ENCODE data around the gene POC1A.

The POC1A gene

DNA sequence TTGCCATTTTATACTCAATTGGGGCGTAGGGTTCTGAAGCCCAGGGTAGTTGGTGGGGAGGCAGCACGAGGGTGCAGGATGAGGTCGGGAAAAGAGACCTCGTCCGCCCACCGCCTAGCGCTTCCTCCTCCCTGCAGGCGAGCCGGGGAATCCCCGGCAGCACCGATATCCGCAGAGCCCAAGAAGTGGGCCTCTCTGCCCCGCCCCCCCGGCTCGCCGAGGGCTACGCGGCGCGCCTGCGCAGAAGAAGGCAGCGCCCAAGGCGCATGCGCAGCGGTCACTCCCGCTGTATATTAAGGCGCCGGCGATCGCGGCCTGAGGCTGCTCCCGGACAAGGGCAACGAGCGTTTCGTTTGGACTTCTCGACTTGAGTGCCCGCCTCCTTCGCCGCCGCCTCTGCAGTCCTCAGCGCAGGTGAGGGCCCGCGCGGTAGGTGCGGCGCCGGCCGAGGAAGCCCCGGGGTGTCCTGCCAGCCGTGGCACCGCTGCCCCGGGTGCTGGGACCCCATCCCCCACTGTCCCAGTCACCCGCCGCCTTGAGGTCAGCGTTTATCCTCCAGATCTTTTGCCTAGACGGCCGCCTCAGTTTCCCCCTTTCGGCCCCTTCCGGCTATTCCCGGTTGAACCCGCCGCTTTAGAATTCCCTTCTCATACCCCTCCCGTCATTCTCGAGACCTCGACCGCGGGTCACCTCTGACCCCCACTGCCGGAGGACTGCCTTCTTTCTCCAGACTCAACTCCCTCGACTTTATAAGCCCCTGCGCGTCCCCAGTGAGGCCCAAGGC, 43.8 kb upstream of the POC1A start, which contains the start of gene ALAS1:
ALAS1 (plus strand) TSS at position 319 of the 784 bp plus-strand sequence. CDS start 1,082 bp downstream, outside the sequence.
- H3K27me3 ChIP-seq (ENCODE audit: insufficient read depth, insufficient read length) = peaks cover 9% of the 10 kb centered on the region
- peaks cover 39% of the 10 kb centered on the region for H3K36me3 ChIP-seq (ENCODE audit: insufficient read depth, insufficient read length, low read length)
- H3K4me1 ChIP-seq (ENCODE audit: insufficient read depth, insufficient read length) = peaks cover 3% of the 10 kb centered on the region
- peak within 1 kb of the TSS; percentile 90 for H3K4me3 ChIP-seq (ENCODE audit: insufficient read length, low read depth)
- no peaks in the 10 kb centered on the region for H3K9me3 ChIP-seq (ENCODE audit: insufficient read depth, low read length)
- peak within 1 kb of the TSS; percentile 86 for H3K9ac ChIP-seq (ENCODE audit: insufficient read length, low read depth)
- DNase-seq (ENCODE audit: low read depth, low spot score) = peak; percentile 92
- TF ChIP-seq YY1 (IDR thresholded peaks at IDR 0.05; ENCODE audit: insufficient read depth, insufficient read length) (no peak), ZNF274 (IDR thresholded peaks at IDR 0.05; ENCODE audit: low read depth, low read length) (no peak), SUZ12 (IDR thresholded peaks at IDR 0.05; ENCODE audit: extremely low read depth, insufficient read depth, insufficient read length) (no peak)

DNA sequence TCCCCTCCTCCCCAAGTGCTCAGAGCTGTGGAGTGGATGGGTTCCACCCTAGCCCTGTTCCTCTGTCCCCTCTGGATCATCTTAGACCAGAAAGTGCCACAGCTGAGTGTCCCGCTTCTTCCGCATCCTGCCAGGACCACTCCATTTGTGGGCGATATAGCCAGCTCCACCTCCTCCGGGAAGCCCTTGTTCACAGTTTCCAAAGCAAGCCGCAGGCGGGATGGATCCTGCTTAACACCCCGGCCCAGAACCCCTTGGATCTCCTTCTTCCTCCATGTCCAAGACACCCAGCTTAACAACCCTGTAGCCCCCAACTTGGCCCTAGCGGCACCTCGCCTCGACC, 43.2 kb upstream of the POC1A start:
- peaks cover 33% of the 10 kb centered on the region for H3K36me3 ChIP-seq (ENCODE audit: insufficient read depth, insufficient read length, low read length)
- H3K4me3 ChIP-seq (ENCODE audit: insufficient read length, low read depth) = peak overlapping the region; percentile 19
- TF ChIP-seq YY1 (IDR thresholded peaks at IDR 0.05; ENCODE audit: insufficient read depth, insufficient read length) (no peak), SUZ12 (IDR thresholded peaks at IDR 0.05; ENCODE audit: extremely low read depth, insufficient read depth, insufficient read length) (no peak), ZNF274 (IDR thresholded peaks at IDR 0.05; ENCODE audit: low read depth, low read length) (no peak)
- H3K27me3 ChIP-seq (ENCODE audit: insufficient read depth, insufficient read length) = peaks cover 9% of the 10 kb centered on the region
- H3K4me1 ChIP-seq (ENCODE audit: insufficient read depth, insufficient read length) = peaks cover 3% of the 10 kb centered on the region
- H3K9ac ChIP-seq (ENCODE audit: insufficient read length, low read depth) = peak overlapping the region; percentile 86
- H3K9me3 ChIP-seq (ENCODE audit: insufficient read depth, low read length) = no peaks in the 10 kb centered on the region
- DNase-seq (ENCODE audit: low read depth, low spot score) = no peak

DNA sequence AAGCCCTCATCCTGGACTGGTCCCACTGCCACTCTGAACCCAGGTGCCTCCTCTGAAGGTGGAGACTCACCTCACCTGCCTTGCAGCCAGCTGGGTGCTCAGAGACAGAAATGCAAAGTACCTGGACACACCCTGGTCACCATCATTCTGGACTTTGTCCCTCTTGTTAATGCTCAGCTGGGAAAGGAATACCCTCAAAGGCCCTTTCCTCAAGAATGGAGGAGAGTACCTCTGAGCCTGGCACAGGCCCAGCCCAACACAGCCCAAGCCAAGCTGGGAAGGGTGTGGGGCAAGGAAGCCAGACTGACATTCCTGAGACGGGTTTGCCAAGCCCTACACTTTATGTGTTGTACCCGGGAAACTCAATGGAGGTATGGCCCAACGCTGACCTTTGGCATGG, 42.8 kb upstream of the POC1A start:
- Histone ChIP-seq H3K27me3 (ENCODE audit: insufficient read depth, insufficient read length) (peaks cover 9% of the 10 kb centered on the region), H3K36me3 (ENCODE audit: insufficient read depth, insufficient read length, low read length) (peaks cover 29% of the 10 kb centered on the region), H3K4me3 (ENCODE audit: insufficient read length, low read depth) (no peak overlapping the region), H3K9me3 (ENCODE audit: insufficient read depth, low read length) (no peaks in the 10 kb centered on the region), H3K4me1 (ENCODE audit: insufficient read depth, insufficient read length) (peaks cover 3% of the 10 kb centered on the region), H3K9ac (ENCODE audit: insufficient read length, low read depth) (no peak overlapping the region)
- DNase-seq (ENCODE audit: low read depth, low spot score) = no peak
- TF ChIP-seq SUZ12 (IDR thresholded peaks at IDR 0.05; ENCODE audit: extremely low read depth, insufficient read depth, insufficient read length) (no peak), ZNF274 (IDR thresholded peaks at IDR 0.05; ENCODE audit: low read depth, low read length) (no peak), YY1 (IDR thresholded peaks at IDR 0.05; ENCODE audit: insufficient read depth, insufficient read length) (no peak)

DNA sequence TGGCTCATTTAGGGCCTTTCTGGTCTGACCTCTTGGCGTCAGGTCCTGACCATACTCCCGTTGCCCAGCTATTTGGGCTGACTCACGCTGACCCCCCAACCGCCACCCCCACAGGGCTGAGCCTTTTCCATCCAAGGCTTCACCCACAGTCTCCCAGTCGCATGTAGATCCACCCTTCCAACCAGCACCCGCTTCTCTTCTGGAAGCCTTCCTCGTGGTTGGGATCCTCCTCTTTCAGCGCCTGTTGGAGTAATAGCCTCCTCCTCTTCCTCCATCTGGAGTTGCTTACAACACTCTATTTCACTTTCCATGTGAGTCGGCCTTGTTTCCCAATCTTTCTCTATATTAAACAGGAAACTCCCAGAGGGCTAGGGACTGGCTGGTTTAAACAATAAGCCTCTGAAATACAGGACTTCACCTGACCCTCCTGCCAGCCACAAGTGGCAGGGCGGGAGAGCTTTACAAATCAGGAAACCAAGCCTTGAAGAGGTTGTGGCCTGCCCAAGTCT, 41.7 kb upstream of the POC1A start:
- no peaks in the 10 kb centered on the region for H3K9me3 ChIP-seq (ENCODE audit: insufficient read depth, low read length)
- TF ChIP-seq YY1 (IDR thresholded peaks at IDR 0.05; ENCODE audit: insufficient read depth, insufficient read length) (no peak), SUZ12 (IDR thresholded peaks at IDR 0.05; ENCODE audit: extremely low read depth, insufficient read depth, insufficient read length) (no peak), ZNF274 (IDR thresholded peaks at IDR 0.05; ENCODE audit: low read depth, low read length) (no peak)
- no peak overlapping the region for H3K9ac ChIP-seq (ENCODE audit: insufficient read length, low read depth)
- no peak overlapping the region for H3K4me3 ChIP-seq (ENCODE audit: insufficient read length, low read depth)
- no peak for DNase-seq (ENCODE audit: low read depth, low spot score)
- peaks cover 9% of the 10 kb centered on the region for H3K27me3 ChIP-seq (ENCODE audit: insufficient read depth, insufficient read length)
- peaks cover 3% of the 10 kb centered on the region for H3K4me1 ChIP-seq (ENCODE audit: insufficient read depth, insufficient read length)
- peaks cover 19% of the 10 kb centered on the region for H3K36me3 ChIP-seq (ENCODE audit: insufficient read depth, insufficient read length, low read length)

DNA sequence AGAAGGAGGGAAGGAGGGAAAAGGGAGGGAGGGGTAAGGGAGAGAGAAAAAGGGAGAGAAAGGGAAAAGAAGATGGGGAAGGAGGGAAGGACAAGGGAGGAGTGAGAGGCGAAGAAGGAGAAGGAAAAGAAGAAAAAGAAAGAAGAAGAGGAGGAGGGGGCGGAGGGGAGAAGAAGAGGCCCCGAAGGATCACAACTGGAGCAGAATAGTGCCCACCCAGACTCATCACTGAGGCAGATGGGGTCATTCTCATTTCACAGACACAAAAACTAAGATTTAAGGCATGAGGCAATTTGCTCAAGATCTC, 41.0 kb upstream of the POC1A start:
- no peak overlapping the region for H3K4me3 ChIP-seq (ENCODE audit: insufficient read length, low read depth)
- no peak overlapping the region for H3K9ac ChIP-seq (ENCODE audit: insufficient read length, low read depth)
- no peak for DNase-seq (ENCODE audit: low read depth, low spot score)
- peaks cover 6% of the 10 kb centered on the region for H3K4me1 ChIP-seq (ENCODE audit: insufficient read depth, insufficient read length)
- H3K36me3 ChIP-seq (ENCODE audit: insufficient read depth, insufficient read length, low read length) = peaks cover 13% of the 10 kb centered on the region
- no peaks in the 10 kb centered on the region for H3K9me3 ChIP-seq (ENCODE audit: insufficient read depth, low read length)
- no peak for TF ChIP-seq ZNF274 (IDR thresholded peaks at IDR 0.05; ENCODE audit: low read depth, low read length)
- TF ChIP-seq YY1 (IDR thresholded peaks at IDR 0.05; ENCODE audit: insufficient read depth, insufficient read length) = no peak
- no peak for TF ChIP-seq SUZ12 (IDR thresholded peaks at IDR 0.05; ENCODE audit: extremely low read depth, insufficient read depth, insufficient read length)
- peaks cover 9% of the 10 kb centered on the region for H3K27me3 ChIP-seq (ENCODE audit: insufficient read depth, insufficient read length)

DNA sequence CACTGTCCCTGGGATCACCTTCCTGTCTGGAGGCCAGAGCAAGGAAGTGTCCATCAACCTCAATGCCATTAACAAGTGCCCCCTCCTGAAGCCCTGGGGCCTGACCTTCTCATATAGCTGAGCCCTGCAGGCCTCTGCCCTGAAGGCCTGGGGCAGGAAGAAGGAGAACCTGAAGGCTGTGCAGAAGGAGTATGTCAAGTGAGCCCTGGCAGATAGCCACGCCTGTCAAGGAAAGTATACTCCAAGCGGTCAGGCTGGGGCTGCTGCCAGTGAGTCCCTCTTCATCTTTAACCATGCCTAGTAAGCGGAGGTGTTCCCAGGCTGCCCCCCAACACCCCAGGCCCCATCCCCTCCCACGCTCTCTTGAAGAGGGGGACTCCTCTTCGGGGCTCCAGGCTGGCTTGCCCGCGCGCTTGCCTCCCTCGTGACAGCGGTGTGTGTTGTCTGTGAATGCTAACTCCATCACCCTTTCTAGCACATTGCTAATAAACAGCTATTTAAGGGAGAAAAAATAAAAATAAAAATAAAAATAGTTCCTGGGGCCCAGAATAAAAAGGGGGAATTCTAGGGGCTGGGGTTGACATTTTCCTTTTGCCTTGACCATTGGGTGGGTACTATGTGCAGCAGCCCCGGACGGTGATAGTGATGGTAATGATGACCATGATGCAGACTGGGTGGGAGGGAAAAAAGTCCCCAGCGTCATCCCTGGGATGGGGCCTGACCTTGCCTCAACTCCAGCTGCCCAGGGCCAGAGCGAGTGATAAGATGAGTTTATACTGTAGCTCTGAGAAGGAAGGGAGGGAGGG, 40.5 kb upstream of the POC1A start:
- peaks cover 9% of the 10 kb centered on the region for H3K27me3 ChIP-seq (ENCODE audit: insufficient read depth, insufficient read length)
- H3K9me3 ChIP-seq (ENCODE audit: insufficient read depth, low read length) = no peaks in the 10 kb centered on the region
- H3K4me3 ChIP-seq (ENCODE audit: insufficient read length, low read depth) = no peak overlapping the region
- H3K4me1 ChIP-seq (ENCODE audit: insufficient read depth, insufficient read length) = peaks cover 6% of the 10 kb centered on the region
- H3K36me3 ChIP-seq (ENCODE audit: insufficient read depth, insufficient read length, low read length) = peaks cover 8% of the 10 kb centered on the region
- no peak for TF ChIP-seq ZNF274 (IDR thresholded peaks at IDR 0.05; ENCODE audit: low read depth, low read length)
- no peak for TF ChIP-seq YY1 (IDR thresholded peaks at IDR 0.05; ENCODE audit: insufficient read depth, insufficient read length)
- TF ChIP-seq SUZ12 (IDR thresholded peaks at IDR 0.05; ENCODE audit: extremely low read depth, insufficient read depth, insufficient read length) = no peak
- no peak for DNase-seq (ENCODE audit: low read depth, low spot score)
- H3K9ac ChIP-seq (ENCODE audit: insufficient read length, low read depth) = no peak overlapping the region

DNA sequence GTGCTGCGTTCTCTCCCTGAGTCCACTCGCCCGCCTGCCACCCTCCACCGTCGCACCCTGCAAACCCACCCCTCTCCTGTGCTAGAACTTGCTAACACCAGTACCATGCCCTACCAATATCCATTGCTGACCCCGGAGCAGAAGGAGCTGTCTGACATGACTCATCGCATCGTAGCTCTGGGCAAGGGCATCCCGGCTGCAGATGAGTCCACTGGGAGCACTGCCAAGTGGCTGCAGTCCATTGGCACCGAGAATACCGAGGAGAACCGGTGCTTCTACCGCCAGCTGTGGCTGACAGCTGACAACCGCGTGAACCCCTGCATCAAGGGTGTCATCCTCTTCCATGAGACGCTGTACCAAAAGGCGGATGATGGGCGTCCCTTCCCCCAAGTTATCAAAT, 38.8 kb upstream of the POC1A start:
- H3K9me3 ChIP-seq (ENCODE audit: insufficient read depth, low read length) = no peaks in the 10 kb centered on the region
- no peak overlapping the region for H3K4me3 ChIP-seq (ENCODE audit: insufficient read length, low read depth)
- peaks cover 9% of the 10 kb centered on the region for H3K27me3 ChIP-seq (ENCODE audit: insufficient read depth, insufficient read length)
- no peak for DNase-seq (ENCODE audit: low read depth, low spot score)
- H3K36me3 ChIP-seq (ENCODE audit: insufficient read depth, insufficient read length, low read length) = no peaks in the 10 kb centered on the region
- no peak for TF ChIP-seq ZNF274 (IDR thresholded peaks at IDR 0.05; ENCODE audit: low read depth, low read length)
- TF ChIP-seq SUZ12 (IDR thresholded peaks at IDR 0.05; ENCODE audit: extremely low read depth, insufficient read depth, insufficient read length) = no peak
- TF ChIP-seq YY1 (IDR thresholded peaks at IDR 0.05; ENCODE audit: insufficient read depth, insufficient read length) = no peak
- no peak overlapping the region for H3K9ac ChIP-seq (ENCODE audit: insufficient read length, low read depth)
- peaks cover 3% of the 10 kb centered on the region for H3K4me1 ChIP-seq (ENCODE audit: insufficient read depth, insufficient read length)

Measured in NT2/D1 (cell line).